ENCODE measurements around the gene SET. TPM values are rescaled to one million over a fixed set of nuclear protein-coding genes. Genes with fewer than 3 reads are reported as not detected.
A peak's percentile ranks its signal among the peaks of the same experiment; 100 is the strongest.
"Not testable (repeated sequence)": the region's sequence is repeated elsewhere in the genome, so short reads cannot be mapped to it uniquely, and the experiment has no call there.

The SET gene, protein sequence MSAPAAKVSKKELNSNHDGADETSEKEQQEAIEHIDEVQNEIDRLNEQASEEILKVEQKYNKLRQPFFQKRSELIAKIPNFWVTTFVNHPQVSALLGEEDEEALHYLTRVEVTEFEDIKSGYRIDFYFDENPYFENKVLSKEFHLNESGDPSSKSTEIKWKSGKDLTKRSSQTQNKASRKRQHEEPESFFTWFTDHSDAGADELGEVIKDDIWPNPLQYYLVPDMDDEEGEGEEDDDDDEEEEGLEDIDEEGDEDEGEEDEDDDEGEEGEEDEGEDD
- 1,037 TPM for polyA plus RNA-seq (2013, experiment 1 of 2)
- polyA plus RNA-seq (2013, experiment 2 of 2), result 1,056 TPM

DNA sequence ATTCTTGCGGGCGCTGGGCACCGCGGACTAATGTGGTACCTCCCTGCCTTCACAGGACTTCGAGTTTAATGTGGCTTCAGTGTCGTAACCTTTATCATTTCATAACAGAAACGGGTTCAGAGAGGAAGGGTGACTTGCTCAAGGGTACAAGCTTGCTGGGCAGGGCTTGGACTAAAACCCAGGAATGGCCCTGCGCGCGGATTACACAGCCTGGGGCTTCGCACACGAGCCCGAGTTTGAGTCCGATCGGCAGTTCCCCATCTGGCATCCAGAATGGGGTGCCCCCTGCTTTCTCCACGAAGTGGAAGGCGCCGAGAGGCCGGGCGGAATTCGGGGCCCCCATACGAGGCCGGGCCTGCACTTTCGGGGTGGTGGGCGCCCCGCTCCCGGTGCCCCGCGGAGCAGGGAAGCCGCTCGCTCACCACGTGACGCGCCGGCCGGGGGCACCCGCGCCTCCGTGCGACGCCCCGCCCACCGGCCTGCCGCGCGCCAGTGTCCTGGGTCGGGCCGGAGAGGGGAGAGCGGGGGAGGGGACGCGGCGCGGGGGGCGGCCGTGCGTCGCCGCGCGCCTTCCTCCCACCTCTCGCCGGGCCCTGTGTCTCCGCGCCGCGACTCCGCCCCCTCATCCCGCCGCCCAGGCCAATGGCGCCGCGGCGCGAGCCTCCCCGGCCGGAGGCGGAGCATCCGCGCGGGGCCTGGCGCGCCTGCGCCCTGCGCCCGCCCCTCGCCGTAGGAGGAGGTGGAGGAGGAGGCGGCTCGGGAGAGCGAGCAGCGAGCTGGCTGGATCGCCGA, at the start of gene SET:
SET (plus strand) TSS at position 722 of the 792 bp plus-strand sequence. CDS start 361 bp downstream, outside the sequence.
- H3K36me3 ChIP-seq (ENCODE audit: insufficient read depth, low read length), result peaks cover 35% of the 10 kb centered on the region
- H3K9ac ChIP-seq (ENCODE audit: low read depth, low read length), result peak within 1 kb of the TSS; percentile 97
- peak within 1 kb of the TSS; percentile 95 for H3K27ac ChIP-seq (ENCODE audit: low read depth, low read length)
- peaks cover 31% of the 10 kb centered on the region for H3K4me1 ChIP-seq (ENCODE audit: insufficient read depth, low read length)
- H3K9me3 ChIP-seq (ENCODE audit: insufficient read depth, low read depth, low read length), result no peaks in the 10 kb centered on the region
- no peaks in the 10 kb centered on the region for H3K27me3 ChIP-seq (ENCODE audit: insufficient read depth, low read length)
- peak within 1 kb of the TSS; percentile 96 for H3K4me3 ChIP-seq (ENCODE audit: low read length)
- 3% methylated on average over 93 of the region's 93 CpGs for WGBS

DNA sequence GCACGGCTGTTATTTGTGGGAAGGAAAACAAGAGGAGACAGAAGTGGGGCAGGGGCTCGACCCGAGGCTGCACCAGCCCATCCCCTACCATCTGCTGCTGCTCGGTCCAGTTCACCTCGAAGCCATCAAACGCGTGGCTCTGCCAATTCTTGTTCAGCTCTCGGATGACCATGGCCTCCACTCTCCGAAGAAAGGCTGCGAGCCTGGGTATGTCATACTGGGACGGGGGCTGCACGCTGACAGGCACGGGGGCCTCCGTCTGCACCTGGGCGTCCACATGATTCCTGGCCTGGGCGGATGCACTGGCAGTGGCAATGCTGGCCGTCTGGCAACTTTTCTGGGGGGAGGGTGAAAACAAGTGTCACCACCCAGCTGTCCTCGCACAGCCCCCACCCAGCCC, 48.4 kb upstream of the SET start:
- H3K9ac ChIP-seq (ENCODE audit: low read depth, low read length), result no peak overlapping the region
- peaks cover 33% of the 10 kb centered on the region for H3K36me3 ChIP-seq (ENCODE audit: insufficient read depth, low read length)
- H3K9me3 ChIP-seq (ENCODE audit: insufficient read depth, low read depth, low read length), result no peaks in the 10 kb centered on the region
- no peak overlapping the region for H3K4me3 ChIP-seq (ENCODE audit: low read length)
- H3K27ac ChIP-seq (ENCODE audit: low read depth, low read length), result no peak overlapping the region
- WGBS, result 97% methylated on average over 18 of the region's 18 CpGs
- H3K4me1 ChIP-seq (ENCODE audit: insufficient read depth, low read length), result peaks cover 3% of the 10 kb centered on the region
- H3K27me3 ChIP-seq (ENCODE audit: insufficient read depth, low read length), result no peaks in the 10 kb centered on the region

DNA sequence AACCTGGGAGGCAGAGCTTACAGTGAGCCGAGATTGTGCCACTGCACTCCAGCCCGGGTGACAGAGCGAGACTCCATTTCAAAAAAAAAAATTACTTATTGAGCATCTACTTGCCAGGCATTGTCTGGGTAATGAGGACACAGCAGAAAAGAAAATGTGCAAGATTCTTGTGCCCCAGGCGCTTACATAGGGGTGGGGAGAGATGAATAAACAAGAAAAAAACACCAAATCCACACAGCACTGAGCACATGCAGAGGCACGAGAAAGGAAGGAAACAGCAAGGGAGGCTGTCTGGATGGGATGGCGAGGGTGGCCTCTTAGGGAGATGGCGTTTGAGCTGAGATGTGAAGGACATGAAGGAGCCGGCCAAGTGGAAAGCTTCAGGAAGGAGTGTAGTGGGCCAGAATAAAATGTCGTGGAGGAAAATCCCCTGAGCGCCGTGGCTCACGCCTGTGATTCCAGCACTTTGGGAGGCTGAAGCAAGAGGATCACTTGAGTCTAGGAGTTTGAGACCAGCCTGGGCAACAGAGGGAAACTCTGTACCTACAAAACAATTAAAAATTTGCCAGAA, 46.3 kb upstream of the SET start:
- no peaks in the 10 kb centered on the region for H3K9me3 ChIP-seq (ENCODE audit: insufficient read depth, low read depth, low read length)
- H3K27ac ChIP-seq (ENCODE audit: low read depth, low read length), result no peak overlapping the region
- H3K36me3 ChIP-seq (ENCODE audit: insufficient read depth, low read length), result peaks cover 22% of the 10 kb centered on the region
- H3K9ac ChIP-seq (ENCODE audit: low read depth, low read length), result no peak overlapping the region
- no peak overlapping the region for H3K4me3 ChIP-seq (ENCODE audit: low read length)
- H3K27me3 ChIP-seq (ENCODE audit: insufficient read depth, low read length), result no peaks in the 10 kb centered on the region
- WGBS, result 94% methylated on average over 12 of the region's 12 CpGs
- H3K4me1 ChIP-seq (ENCODE audit: insufficient read depth, low read length), result no peaks in the 10 kb centered on the region

DNA sequence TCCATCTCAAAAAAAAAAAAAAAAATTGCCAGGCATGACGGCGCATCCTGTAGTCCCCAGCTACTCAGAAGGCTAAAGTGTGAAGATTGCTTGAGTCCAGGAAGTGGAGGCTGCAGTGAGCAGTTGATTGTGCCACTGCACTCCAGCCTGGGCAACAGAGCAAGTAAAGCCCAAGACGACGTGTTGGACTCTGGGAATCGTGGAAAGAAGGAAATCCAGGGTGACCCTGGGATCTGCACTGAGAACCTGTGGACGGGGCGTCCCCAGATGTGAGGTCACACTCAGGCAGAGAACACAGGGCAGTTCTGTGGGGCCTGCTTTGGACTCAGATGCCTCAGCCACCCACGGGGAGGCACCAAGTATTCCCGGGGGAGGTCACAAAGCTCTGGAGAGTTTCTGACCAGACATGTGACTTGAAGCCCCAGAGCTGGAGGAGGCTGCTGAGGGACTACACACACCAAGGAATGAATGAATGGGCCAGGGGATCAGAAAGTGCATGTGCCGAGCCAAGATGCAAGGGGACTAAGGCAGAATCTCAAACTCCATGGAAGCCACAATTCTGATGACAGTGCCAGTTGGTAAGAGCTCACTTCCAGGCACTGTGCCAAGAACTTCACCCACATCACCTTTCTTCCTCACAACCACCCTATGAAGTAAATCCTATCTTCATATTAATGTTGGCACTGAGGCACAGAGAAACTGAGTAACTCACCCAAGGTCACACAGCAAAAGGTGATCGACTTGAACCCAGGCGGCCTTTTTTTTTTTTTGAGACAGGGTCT, 45.3 kb upstream of the SET start:
- no peak overlapping the region for H3K27ac ChIP-seq (ENCODE audit: low read depth, low read length)
- no peak overlapping the region for H3K4me3 ChIP-seq (ENCODE audit: low read length)
- H3K9ac ChIP-seq (ENCODE audit: low read depth, low read length), result no peak overlapping the region

DNA sequence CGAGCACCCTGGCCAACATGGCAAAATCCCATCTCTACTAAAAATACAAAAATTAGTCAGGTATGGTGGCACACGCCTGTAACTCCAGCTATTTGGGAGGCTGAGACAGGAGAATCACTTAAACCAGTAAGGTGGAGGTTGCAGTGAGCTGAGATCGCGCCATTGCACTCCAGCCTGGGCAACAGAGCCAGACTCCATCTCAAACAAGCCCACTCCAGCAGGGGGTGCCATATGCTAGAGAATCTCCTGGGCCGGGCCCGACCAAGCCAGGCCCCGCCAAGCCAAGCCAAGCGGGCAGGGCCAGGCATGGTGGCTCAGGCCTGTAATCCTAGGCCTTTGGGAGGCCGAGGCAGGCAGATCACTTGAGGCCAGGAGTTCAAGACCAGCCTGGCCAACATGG, 40.8 kb upstream of the SET start:
- WGBS, result 93% methylated on average over 9 of the region's 9 CpGs
- H3K27me3 ChIP-seq (ENCODE audit: insufficient read depth, low read length); H3K36me3 ChIP-seq (ENCODE audit: insufficient read depth, low read length); H3K4me1 ChIP-seq (ENCODE audit: insufficient read depth, low read length); H3K27ac ChIP-seq (ENCODE audit: low read depth, low read length); H3K4me3 ChIP-seq (ENCODE audit: low read length); H3K9ac ChIP-seq (ENCODE audit: low read depth, low read length); H3K9me3 ChIP-seq (ENCODE audit: insufficient read depth, low read depth, low read length): not testable (repeated sequence)

More for the DNA sequence above, 45.3 kb upstream of the SET start:
- no peaks in the 10 kb centered on the region for H3K4me1 ChIP-seq (ENCODE audit: insufficient read depth, low read length)
- H3K36me3 ChIP-seq (ENCODE audit: insufficient read depth, low read length), result peaks cover 16% of the 10 kb centered on the region
- 83% methylated on average over 12 of the region's 12 CpGs for WGBS
- H3K27me3 ChIP-seq (ENCODE audit: insufficient read depth, low read length), result no peaks in the 10 kb centered on the region
- H3K9me3 ChIP-seq (ENCODE audit: insufficient read depth, low read depth, low read length), result no peaks in the 10 kb centered on the region

DNA sequence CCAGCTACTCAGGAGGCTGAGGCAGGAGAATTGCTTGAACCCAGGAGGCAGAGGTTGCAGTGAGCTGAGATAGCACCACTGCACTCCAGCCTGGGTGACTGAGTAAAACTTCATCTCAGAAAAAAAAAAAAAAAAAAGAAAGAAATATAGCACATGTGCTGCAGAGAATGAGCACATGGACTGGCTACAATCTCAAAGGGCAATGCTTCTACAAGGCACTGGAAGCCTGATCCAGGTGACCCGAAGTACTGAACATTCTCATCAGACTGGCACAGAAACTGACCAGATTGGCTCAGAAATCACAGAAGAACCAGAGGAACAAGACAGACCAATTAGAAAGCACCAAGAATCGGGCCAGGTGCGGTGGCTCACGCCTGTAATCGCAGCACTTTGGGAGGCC, 37.2 kb upstream of the SET start:
- H3K36me3 ChIP-seq (ENCODE audit: insufficient read depth, low read length), result 0 out of 2 replicates have a peak, but pooled peaks cover 3% of the 10 kb centered on the region
- no peak overlapping the region for H3K27ac ChIP-seq (ENCODE audit: low read depth, low read length)
- no peak overlapping the region for H3K9ac ChIP-seq (ENCODE audit: low read depth, low read length)
- 96% methylated on average over 5 of the region's 5 CpGs for WGBS
- H3K4me1 ChIP-seq (ENCODE audit: insufficient read depth, low read length), result no peaks in the 10 kb centered on the region
- no peaks in the 10 kb centered on the region for H3K27me3 ChIP-seq (ENCODE audit: insufficient read depth, low read length)
- H3K4me3 ChIP-seq (ENCODE audit: low read length), result no peak overlapping the region
- H3K9me3 ChIP-seq (ENCODE audit: insufficient read depth, low read depth, low read length), result no peaks in the 10 kb centered on the region

DNA sequence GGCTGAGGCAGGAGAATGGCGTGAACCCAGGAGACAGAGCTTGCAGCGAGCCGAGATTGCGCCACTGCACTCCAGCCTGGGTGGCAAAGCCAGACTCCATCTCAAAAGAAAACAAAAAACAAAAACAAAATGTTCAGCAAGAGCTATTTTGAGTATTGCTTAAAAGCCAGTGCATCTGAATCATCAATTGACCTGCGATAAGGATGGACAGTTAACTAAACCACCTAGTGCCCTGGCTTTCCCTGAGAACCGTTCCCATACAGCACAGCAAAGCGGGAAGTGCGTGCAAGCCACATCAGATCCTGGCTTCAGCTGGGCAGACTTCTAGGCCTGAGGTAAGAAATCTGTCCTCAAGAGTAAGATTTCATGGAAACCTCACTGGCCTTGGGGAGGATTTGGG, 35.1 kb upstream of the SET start:
- 98% methylated on average over 8 of the region's 8 CpGs for WGBS
- no peak overlapping the region for H3K9ac ChIP-seq (ENCODE audit: low read depth, low read length)
- H3K4me3 ChIP-seq (ENCODE audit: low read length), result no peak overlapping the region
- no peaks in the 10 kb centered on the region for H3K9me3 ChIP-seq (ENCODE audit: insufficient read depth, low read depth, low read length)
- no peaks in the 10 kb centered on the region for H3K4me1 ChIP-seq (ENCODE audit: insufficient read depth, low read length)
- H3K27me3 ChIP-seq (ENCODE audit: insufficient read depth, low read length), result no peaks in the 10 kb centered on the region
- H3K27ac ChIP-seq (ENCODE audit: low read depth, low read length), result no peak overlapping the region
- H3K36me3 ChIP-seq (ENCODE audit: insufficient read depth, low read length), result 0 out of 2 replicates have a peak, but pooled peaks cover 3% of the 10 kb centered on the region

DNA sequence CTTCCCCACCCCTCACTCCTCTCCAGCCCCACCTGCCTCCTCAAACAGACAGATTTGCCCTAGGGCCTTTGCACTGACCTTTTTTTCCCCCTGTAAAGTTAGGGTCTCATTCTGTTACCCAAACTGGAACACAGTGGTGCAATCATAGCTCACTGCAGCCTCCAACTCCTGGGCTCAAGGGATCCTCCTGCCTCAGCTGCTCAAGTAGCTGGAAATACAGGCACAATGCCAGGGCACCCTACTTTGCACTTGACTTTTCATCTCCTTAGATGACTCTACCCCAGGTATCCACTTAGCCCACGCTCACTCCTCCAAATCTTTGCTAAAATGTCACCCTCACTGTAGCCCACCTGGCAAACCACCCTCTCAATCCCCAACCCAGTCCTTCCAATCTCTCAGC, 34.5 kb upstream of the SET start:
- H3K9ac ChIP-seq (ENCODE audit: low read depth, low read length), result no peak overlapping the region
- H3K4me3 ChIP-seq (ENCODE audit: low read length), result no peak overlapping the region
- 92% methylated on average over 1 of the region's 1 CpG for WGBS

DNA sequence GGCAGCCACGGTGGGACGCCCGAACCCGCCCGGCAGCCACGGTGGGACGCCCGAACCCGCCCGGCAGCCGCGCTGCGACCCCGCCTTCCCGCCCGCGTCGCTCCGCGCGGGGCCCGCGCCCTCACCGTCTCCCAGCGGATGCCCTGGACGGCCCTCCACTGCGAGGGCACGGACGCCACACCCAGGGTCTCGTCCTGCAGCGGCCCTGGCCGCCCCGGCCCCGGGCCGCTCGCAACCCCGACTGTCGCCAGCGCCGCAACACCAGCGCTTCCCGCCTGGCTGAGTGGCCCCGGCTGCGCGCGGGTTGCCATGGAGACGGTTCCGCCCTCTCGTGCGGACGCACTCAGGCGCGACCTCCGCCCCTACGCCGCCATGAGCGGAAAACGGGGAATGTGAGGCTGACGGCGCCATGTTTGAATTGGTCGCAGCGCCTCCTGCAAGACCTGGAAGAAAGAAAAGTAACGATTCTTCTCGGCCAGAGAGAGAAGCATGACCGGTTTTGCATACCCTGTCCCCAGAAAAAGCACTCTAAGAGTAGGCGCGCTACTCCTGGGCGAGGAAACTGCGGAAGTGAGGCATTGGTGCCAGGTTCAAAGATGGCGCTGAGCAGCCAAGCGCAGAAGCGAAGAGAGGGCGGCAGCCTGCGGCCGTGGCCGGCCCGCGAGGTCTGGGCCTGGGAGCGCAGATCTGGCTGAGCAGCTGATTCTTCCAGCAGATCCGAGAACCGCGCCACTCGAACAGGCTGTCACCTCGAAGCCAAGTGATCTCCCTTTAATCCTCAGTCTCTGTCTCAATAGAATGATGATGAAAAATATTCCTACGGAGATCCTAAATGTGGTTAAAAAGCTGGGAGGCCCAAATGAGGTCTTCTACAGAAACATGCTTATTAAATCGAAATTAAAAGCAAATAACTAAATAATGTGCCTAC, 32.3 kb upstream of the SET start, which contains the start of gene DYNC2I2:
DYNC2I2 (minus strand) TSS at position 432 of the 928 bp plus-strand sequence; CDS start at position 311, 121 bp downstream.
- Histone ChIP-seq H3K27me3 (ENCODE audit: insufficient read depth, low read length) (no peaks in the 10 kb centered on the region), H3K9ac (ENCODE audit: low read depth, low read length) (peak within 1 kb of the TSS; percentile 92), H3K4me3 (ENCODE audit: low read length) (peak within 1 kb of the TSS; percentile 53), H3K27ac (ENCODE audit: low read depth, low read length) (peak within 1 kb of the TSS; percentile 96), H3K36me3 (ENCODE audit: insufficient read depth, low read length) (0 out of 2 replicates have a peak, but pooled peaks cover 3% of the 10 kb centered on the region), H3K4me1 (ENCODE audit: insufficient read depth, low read length) (no peaks in the 10 kb centered on the region), H3K9me3 (ENCODE audit: insufficient read depth, low read depth, low read length) (no peaks in the 10 kb centered on the region)
- 1% methylated on average over 86 of the region's 86 CpGs for WGBS

More for the DNA sequence above, 34.5 kb upstream of the SET start:
- Histone ChIP-seq H3K9me3 (ENCODE audit: insufficient read depth, low read depth, low read length) (no peaks in the 10 kb centered on the region), H3K36me3 (ENCODE audit: insufficient read depth, low read length) (0 out of 2 replicates have a peak, but pooled peaks cover 3% of the 10 kb centered on the region), H3K27me3 (ENCODE audit: insufficient read depth, low read length) (no peaks in the 10 kb centered on the region), H3K4me1 (ENCODE audit: insufficient read depth, low read length) (no peaks in the 10 kb centered on the region), H3K27ac (ENCODE audit: low read depth, low read length) (no peak overlapping the region)

DNA sequence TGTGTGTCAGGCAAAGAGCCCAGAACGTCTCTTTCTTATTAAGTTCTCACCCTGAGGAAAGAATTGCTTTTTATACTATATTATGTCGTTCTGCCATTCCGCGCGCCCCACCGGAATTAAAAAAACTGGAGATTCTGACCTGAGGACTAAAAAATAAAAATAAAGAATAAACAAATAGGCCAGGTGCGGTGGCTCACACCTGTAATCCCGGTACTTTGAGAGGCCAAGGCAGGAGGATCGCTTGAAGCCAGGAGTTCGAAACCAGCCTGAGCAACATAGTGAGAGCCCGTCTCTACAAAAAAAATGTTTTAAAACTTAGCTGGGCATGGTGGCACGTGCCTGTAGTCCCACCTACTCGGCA, 31.7 kb upstream of the SET start:
- H3K4me3 ChIP-seq (ENCODE audit: low read length), result peak overlapping the region; percentile 53
- no peaks in the 10 kb centered on the region for H3K9me3 ChIP-seq (ENCODE audit: insufficient read depth, low read depth, low read length)
- no peaks in the 10 kb centered on the region for H3K4me1 ChIP-seq (ENCODE audit: insufficient read depth, low read length)
- 93% methylated on average over 12 of the region's 13 CpGs for WGBS
- H3K27ac ChIP-seq (ENCODE audit: low read depth, low read length), result peak overlapping the region; percentile 96
- 0 out of 2 replicates have a peak, but pooled peaks cover 3% of the 10 kb centered on the region for H3K36me3 ChIP-seq (ENCODE audit: insufficient read depth, low read length)
- no peaks in the 10 kb centered on the region for H3K27me3 ChIP-seq (ENCODE audit: insufficient read depth, low read length)
- H3K9ac ChIP-seq (ENCODE audit: low read depth, low read length), result peak overlapping the region; percentile 92

Data from HUES64 (cell line).